Keratinocyte (primary cell): ENCODE data around the gene STXBP2. TPM values are rescaled to one million over a fixed set of nuclear protein-coding genes. Genes with fewer than 3 reads are reported as not detected.

ENCODE experiments used
- DNase-seq: peaks from one replicate; pipeline ENCODE4 v3.0.0-alpha.2; 2011; ENCODE audit warnings: low read depth, missing footprints, low spot score
- FAIRE-seq: peaks from 2 replicates; lab custom pipeline; 2011; peaks lifted over from hg19 to GRCh38; lab: Jason Lieb, UNC
- H2AFZ ChIP-seq: 2 replicates; pipeline ENCODE4 v1.6.0; 2012; ENCODE audit warnings: low read length, control low read depth, inconsistent platforms; ENCODE audit not compliant: control insufficient read depth
- H3K27ac ChIP-seq: 2 replicates; pipeline ENCODE4 v1.5.1; 2011; ENCODE audit warnings: low read length; ENCODE audit not compliant: control insufficient read depth, insufficient read depth
- H3K27me3 ChIP-seq: 3 replicates; pipeline ENCODE4 v1.6.0; 2011; ENCODE audit warnings: low read length; ENCODE audit not compliant: control insufficient read depth, insufficient read depth; ENCODE audit errors: extremely low read depth
- H3K36me3 ChIP-seq, 2 experiments: 2 replicates in 1 of 2; 3 replicates in 1 of 2; pipeline ENCODE4 v1.5.1; 2011; ENCODE audit warnings: low read length in 2 of 2, mild to moderate bottlenecking in 1 of 2; ENCODE audit not compliant: control insufficient read depth in 2 of 2, insufficient read depth in 2 of 2; ENCODE audit errors: extremely low read depth in 1 of 2
- H3K4me1 ChIP-seq: 3 replicates; pipeline ENCODE4 v1.5.1; 2011; ENCODE audit warnings: low read length; ENCODE audit not compliant: control insufficient read depth, insufficient read depth; ENCODE audit errors: extremely low read depth
- H3K4me2 ChIP-seq: 3 replicates; pipeline ENCODE4 v1.6.0; 2011; ENCODE audit warnings: low read depth, low read length; ENCODE audit not compliant: control insufficient read depth, insufficient read depth; ENCODE audit errors: extremely low read depth
- H3K4me3 ChIP-seq, 3 experiments: fragments of 200-600 bp in 1 of 3; sonication (generic) in 1 of 3; 2 replicates in 2 of 3; 3 replicates in 1 of 3; pipeline ENCODE4 v1.5.1; 2011 to 2016; ENCODE audit warnings: low read length in 3 of 3, mild to moderate bottlenecking in 3 of 3, control low read depth in 2 of 3, inconsistent platforms in 1 of 3, low read depth in 1 of 3, mixed read lengths in 1 of 3, mixed run types in 1 of 3, moderate library complexity in 1 of 3; ENCODE audit not compliant: control insufficient read depth in 2 of 3, insufficient read depth in 2 of 3; ENCODE audit errors: extremely low read depth in 1 of 3
- H3K79me2 ChIP-seq: 2 replicates; pipeline ENCODE4 v1.6.0; 2012; ENCODE audit warnings: low read length; ENCODE audit not compliant: control insufficient read depth, insufficient read depth
- H3K9ac ChIP-seq: 3 replicates; pipeline ENCODE4 v1.6.0; 2011; ENCODE audit warnings: low read length; ENCODE audit not compliant: control insufficient read depth, insufficient read depth; ENCODE audit errors: extremely low read depth
- H3K9me1 ChIP-seq: 3 replicates; pipeline ENCODE4 v1.6.0; 2011; ENCODE audit warnings: low read length; ENCODE audit not compliant: control insufficient read depth, insufficient read depth; ENCODE audit errors: extremely low read depth
- H3K9me3 ChIP-seq: 2 replicates; pipeline ENCODE4 v1.5.1; 2012; ENCODE audit warnings: low read depth, low read length; ENCODE audit not compliant: control insufficient read depth
- H4K20me1 ChIP-seq: 3 replicates; pipeline ENCODE4 v1.6.0; 2011; ENCODE audit warnings: low read length; ENCODE audit not compliant: control insufficient read depth, insufficient read depth; ENCODE audit errors: extremely low read depth
- EZH2 ChIP-seq: IDR thresholded peaks from one replicate; pipeline ENCODE4 v1.6.1; 2012; ENCODE audit warnings: inconsistent platforms, mild to moderate bottlenecking, low read length, moderate library complexity
- dilution Hi-C: fragments of 300-500 bp; cut with MboI; formaldehyde crosslinking; loops from one replicate; pipeline ENCODE4 v1.7.0; 2020; ENCODE audit warnings: low sequenced_read_pairs; ENCODE audit not compliant: extremely low pct_ligation_motif_present
- polyA plus RNA-seq, 5 experiments: library from polyadenylated mRNA; depleted of rRNA in 3 of 5; stranded (reverse) in 3 of 5; stranded (forward) in 1 of 5; unstranded in 1 of 5; fragments of >200 nt; gene quantifications; 1 replicate in 1 of 5; 2 replicates in 3 of 5; 3 replicates in 1 of 5; pipeline versions ENCODE4 v1.2.1 to v1.2.3, GENCODE V29; 2011 to 2012; ENCODE audit warnings: missing spikeins in 2 of 5, low read depth in 1 of 5, low replicate concordance in 1 of 5
- TF ChIP-seq, protein P1 (sequence below), 3 experiments: IDR thresholded peaks in 1 of 3; conservative IDR thresholded peaks in 1 of 3; optimal IDR thresholded peaks in 1 of 3; 2 replicates in 2 of 3; 3 replicates in 1 of 3; pipeline versions ENCODE3 to v1.5.1; 2011; ENCODE audit warnings: low read length in 3 of 3, mild to moderate bottlenecking in 3 of 3, moderate library complexity in 2 of 3, control low read depth in 1 of 3, inconsistent platforms in 1 of 3; ENCODE audit not compliant: insufficient read depth in 2 of 3; ENCODE audit errors: extremely low read depth in 1 of 3

STXBP2 gene
- polyA plus RNA-seq, 1 donor (not counting 4 experiments of a cell fraction or from before 2014, with no cell fraction given): 58.8 TPM

DNA sequence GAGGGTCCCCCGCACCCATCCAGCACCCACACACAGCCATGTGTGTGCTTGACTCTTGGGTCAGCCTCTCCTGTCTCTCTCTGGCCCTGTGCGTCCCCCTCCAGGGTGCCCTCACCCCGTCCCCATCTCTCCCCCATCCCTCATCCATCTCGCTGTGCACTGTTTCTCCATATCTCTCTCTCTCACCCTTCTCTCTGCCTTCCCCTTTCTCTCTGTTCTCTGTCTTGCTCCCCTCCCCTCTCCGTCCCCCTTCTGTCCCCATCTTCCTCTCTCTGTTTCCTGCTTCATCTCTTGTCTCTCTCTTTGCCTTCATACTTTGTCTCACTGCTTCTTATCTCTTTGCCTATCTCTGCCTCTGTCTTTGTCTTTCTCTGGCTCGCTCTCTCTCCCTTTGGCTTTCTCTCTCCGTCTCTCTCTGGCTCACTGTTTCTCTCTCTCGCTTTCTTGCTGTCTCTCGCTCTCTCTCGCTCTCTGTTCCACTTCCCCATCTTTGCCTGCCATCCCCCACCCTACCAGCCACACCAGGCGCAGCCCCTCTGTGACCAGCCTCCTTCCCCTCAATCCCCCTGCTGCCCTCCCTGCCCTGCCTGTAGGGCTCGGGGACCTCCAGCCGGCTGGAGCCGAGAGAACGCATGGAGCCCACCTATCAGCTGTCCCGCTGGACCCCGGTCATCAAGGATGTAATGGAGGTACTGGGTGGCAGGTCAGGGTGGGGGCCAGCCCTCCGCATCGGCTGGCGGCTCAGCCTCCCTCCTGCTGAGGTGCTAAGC lies 8.9 kb downstream of the STXBP2 start:
- no peaks in the 10 kb centered on the region for H3K9me1 ChIP-seq
- H3K27ac ChIP-seq: no peak overlapping the region
- no peak overlapping the region for H2AFZ ChIP-seq
- H3K36me3 ChIP-seq: peaks cover 4 to 15% of the 10 kb centered on the region in 2 experiments
- H3K79me2 ChIP-seq: no peaks in the 10 kb centered on the region
- no peak overlapping the region for H3K4me3 ChIP-seq
- no peak for TF ChIP-seq EZH2
- TF ChIP-seq, protein P1, sequence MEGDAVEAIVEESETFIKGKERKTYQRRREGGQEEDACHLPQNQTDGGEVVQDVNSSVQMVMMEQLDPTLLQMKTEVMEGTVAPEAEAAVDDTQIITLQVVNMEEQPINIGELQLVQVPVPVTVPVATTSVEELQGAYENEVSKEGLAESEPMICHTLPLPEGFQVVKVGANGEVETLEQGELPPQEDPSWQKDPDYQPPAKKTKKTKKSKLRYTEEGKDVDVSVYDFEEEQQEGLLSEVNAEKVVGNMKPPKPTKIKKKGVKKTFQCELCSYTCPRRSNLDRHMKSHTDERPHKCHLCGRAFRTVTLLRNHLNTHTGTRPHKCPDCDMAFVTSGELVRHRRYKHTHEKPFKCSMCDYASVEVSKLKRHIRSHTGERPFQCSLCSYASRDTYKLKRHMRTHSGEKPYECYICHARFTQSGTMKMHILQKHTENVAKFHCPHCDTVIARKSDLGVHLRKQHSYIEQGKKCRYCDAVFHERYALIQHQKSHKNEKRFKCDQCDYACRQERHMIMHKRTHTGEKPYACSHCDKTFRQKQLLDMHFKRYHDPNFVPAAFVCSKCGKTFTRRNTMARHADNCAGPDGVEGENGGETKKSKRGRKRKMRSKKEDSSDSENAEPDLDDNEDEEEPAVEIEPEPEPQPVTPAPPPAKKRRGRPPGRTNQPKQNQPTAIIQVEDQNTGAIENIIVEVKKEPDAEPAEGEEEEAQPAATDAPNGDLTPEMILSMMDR (optimal IDR thresholded peaks at IDR 0.05 in 1 of 3, IDR thresholded peaks at IDR 0.05 in 1 of 3, conservative IDR thresholded peaks at IDR 0.05 in 1 of 3; ENCODE audit: extremely low read depth in 1 of 3, insufficient read depth in 2 of 3, low read length in 3 of 3): no peak
- no peaks in the 10 kb centered on the region for H3K4me1 ChIP-seq
- H3K9ac ChIP-seq: no peak overlapping the region
- H3K4me2 ChIP-seq: no peak overlapping the region
- no peaks in the 10 kb centered on the region for H3K27me3 ChIP-seq
- dilution Hi-C loops: no loop called here
- no peaks in the 10 kb centered on the region for H3K9me3 ChIP-seq
- H4K20me1 ChIP-seq: no peaks in the 10 kb centered on the region
- FAIRE-seq (no peak), DNase-seq (no peak)

DNA sequence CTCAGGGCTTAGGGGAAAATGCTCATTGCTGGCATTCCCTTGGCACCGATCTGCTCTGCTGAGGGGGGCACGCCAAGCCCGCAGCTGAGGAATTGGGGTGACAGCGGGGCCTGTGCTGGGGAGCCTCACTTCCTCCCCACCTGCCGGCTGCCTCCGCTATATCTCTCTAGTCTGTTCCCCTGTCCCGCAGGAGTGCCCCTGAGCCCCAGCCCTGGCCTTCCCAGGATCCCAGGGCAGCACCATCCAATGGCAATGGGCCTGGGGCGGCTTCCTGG lies 9.5 kb downstream of the STXBP2 start:
- H4K20me1 ChIP-seq: no peaks in the 10 kb centered on the region
- no peak for DNase-seq
- no peak overlapping the region for H3K4me2 ChIP-seq
- H3K4me3 ChIP-seq: no peak overlapping the region
- H3K27me3 ChIP-seq: no peaks in the 10 kb centered on the region
- dilution Hi-C loops: no loop called here
- no peak overlapping the region for H2AFZ ChIP-seq
- H3K4me1 ChIP-seq: no peaks in the 10 kb centered on the region
- H3K27ac ChIP-seq: no peak overlapping the region
- TF ChIP-seq EZH2: no peak
- TF ChIP-seq, protein P1 (optimal IDR thresholded peaks at IDR 0.05 in 1 of 3, IDR thresholded peaks at IDR 0.05 in 1 of 3, conservative IDR thresholded peaks at IDR 0.05 in 1 of 3; ENCODE audit: extremely low read depth in 1 of 3, insufficient read depth in 2 of 3, low read length in 3 of 3): no peak
- no peaks in the 10 kb centered on the region for H3K79me2 ChIP-seq
- H3K9ac ChIP-seq: no peak overlapping the region
- FAIRE-seq: no peak
- H3K9me3 ChIP-seq: no peaks in the 10 kb centered on the region
- H3K9me1 ChIP-seq: no peaks in the 10 kb centered on the region
- peaks cover 4 to 15% of the 10 kb centered on the region in 2 experiments for H3K36me3 ChIP-seq
